IPS-15b (cell line): Measurements from ENCODE around the gene MMP17.

Experiments used
- H3K27me3 ChIP-seq: one replicate; pipeline ENCODE4 v1.6.1; 2013; ENCODE audit warnings: low read length; ENCODE audit not compliant: control insufficient read depth, insufficient read depth
- H3K36me3 ChIP-seq: one replicate; pipeline ENCODE4 v1.6.1; 2013; ENCODE audit warnings: low read length; ENCODE audit not compliant: control insufficient read depth, insufficient read depth
- H3K4me1 ChIP-seq: one replicate; pipeline ENCODE4 v1.6.1; 2013; ENCODE audit warnings: mild to moderate bottlenecking, low read length; ENCODE audit not compliant: control insufficient read depth, insufficient read depth
- H3K4me3 ChIP-seq: one replicate; pipeline ENCODE4 v1.5.1; 2013; ENCODE audit warnings: low read depth, low read length
- H3K9ac ChIP-seq: one replicate; pipeline ENCODE4 v1.6.1; 2013; ENCODE audit warnings: low read depth, mild to moderate bottlenecking, low read length
- H3K9me3 ChIP-seq: one replicate; pipeline ENCODE4 v1.6.1; 2013; ENCODE audit warnings: mild to moderate bottlenecking, low read length; ENCODE audit not compliant: control insufficient read depth, insufficient read depth

The MMP17 gene

DNA sequence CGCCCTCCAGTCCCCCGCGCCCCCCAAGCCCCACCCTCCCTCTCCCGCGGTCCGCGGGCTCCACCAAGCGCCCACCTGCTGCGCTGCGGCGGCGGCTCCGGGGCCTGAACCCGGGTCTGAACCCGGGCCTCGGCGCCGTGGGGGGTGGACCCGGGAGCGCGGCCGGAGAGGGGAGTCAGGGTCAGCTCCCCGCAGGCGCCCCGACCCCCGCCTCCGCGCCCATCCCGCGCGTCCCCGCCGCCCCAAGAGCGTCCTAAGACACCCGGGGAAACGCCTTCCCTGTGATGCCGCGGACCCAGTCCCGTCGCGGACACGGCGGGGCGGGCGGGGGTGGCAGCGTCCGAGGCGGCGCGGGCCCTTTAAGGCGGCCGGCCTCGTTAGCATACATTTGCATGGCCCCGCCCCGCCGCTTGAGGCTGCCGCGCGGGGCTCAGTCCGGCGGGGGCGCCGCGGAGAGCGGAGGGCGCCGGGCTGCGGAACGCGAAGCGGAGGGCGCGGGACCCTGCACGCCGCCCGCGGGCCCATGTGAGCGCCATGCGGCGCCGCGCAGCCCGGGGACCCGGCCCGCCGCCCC lies at the start of gene MMP17:
TSS of gene MMP17 (plus strand) at position 433 of the 574 bp plus-strand sequence. CDS start at position 535, 102 bp downstream.
- no peaks in the 10 kb centered on the region for H3K9me3 ChIP-seq
- H3K9ac ChIP-seq, result peak within 1 kb of the TSS; percentile 37
- H3K4me1 ChIP-seq, result no peaks in the 10 kb centered on the region
- H3K36me3 ChIP-seq, result no peaks in the 10 kb centered on the region
- H3K4me3 ChIP-seq, result peak within 1 kb of the TSS; percentile 60
- peaks cover 14% of the 10 kb centered on the region for H3K27me3 ChIP-seq

GRCh38 chr12:131779027-131779426 lies 49.2 kb upstream of the MMP17 start:
- peaks cover 17% of the 10 kb centered on the region for H3K4me1 ChIP-seq
- H3K27me3 ChIP-seq, result no peaks in the 10 kb centered on the region
- peaks cover 13% of the 10 kb centered on the region for H3K36me3 ChIP-seq
- no peak overlapping the region for H3K4me3 ChIP-seq
- H3K9me3 ChIP-seq, result no peaks in the 10 kb centered on the region
- no peak overlapping the region for H3K9ac ChIP-seq

GRCh38 chr12:131782061-131782460 lies 46.1 kb upstream of the MMP17 start:
- Histone ChIP-seq H3K9me3 (no peaks in the 10 kb centered on the region), H3K4me1 (peaks cover 17% of the 10 kb centered on the region), H3K4me3 (no peak overlapping the region), H3K36me3 (peaks cover 18% of the 10 kb centered on the region), H3K27me3 (no peaks in the 10 kb centered on the region), H3K9ac (no peak overlapping the region)

GRCh38 chr12:131783915-131784541 lies 44.2 kb upstream of the MMP17 start:
- Histone ChIP-seq H3K36me3 (peaks cover 23% of the 10 kb centered on the region), H3K4me1 (peaks cover 17% of the 10 kb centered on the region), H3K9ac (no peak overlapping the region), H3K9me3 (no peaks in the 10 kb centered on the region), H3K27me3 (no peaks in the 10 kb centered on the region), H3K4me3 (no peak overlapping the region)

DNA sequence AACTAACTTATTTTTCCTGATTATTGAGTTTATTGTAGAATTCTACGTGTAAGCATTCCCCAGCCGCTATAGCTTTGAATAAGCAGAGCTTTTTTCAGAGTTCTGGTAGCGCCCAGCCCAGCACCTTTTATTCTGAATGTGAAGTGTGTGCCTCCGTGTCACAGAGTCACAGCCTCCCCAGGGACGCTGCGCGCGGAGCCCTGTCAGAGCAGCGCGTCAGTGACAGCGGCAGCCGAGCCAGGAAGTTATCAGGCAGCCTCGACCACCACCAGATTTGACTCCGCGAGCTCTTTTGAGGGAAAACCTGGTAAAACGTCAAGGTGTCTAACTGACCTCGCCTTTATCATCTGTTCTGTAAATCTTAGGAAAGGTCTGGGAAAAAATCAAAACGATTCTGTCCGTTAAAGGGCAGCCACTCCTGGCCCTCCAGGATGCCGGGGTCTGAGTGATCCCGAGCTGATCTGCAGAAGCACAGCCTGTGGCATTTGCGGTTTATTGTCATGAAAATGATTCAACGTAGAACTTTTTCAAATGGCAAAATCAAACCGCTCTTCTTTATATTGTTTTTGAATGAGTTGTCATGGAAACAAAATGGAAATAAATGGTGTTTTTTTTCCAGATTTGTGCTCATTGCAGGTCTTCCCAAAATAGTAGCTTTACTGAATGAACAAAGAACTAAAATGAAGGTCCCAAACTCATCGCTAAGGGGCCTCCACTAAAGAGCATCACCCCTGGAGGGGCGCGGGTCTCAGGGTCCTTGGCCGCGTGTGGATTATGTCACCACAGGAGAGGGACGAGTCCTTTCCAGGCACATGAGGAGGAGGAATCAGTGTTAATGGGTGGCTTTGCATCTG lies 43.1 kb upstream of the MMP17 start:
- H3K4me1 ChIP-seq, result peaks cover 17% of the 10 kb centered on the region
- no peak overlapping the region for H3K4me3 ChIP-seq
- peaks cover 21% of the 10 kb centered on the region for H3K36me3 ChIP-seq
- H3K9me3 ChIP-seq, result no peaks in the 10 kb centered on the region
- H3K9ac ChIP-seq, result no peak overlapping the region
- H3K27me3 ChIP-seq, result no peaks in the 10 kb centered on the region

- Histone ChIP-seq H3K9me3 (no peaks in the 10 kb centered on the region), H3K4me3 (no peak overlapping the region), H3K27me3 (no peaks in the 10 kb centered on the region), H3K4me1 (peaks cover 17% of the 10 kb centered on the region), H3K36me3 (peaks cover 21% of the 10 kb centered on the region), H3K9ac (no peak overlapping the region)
Measured at GRCh38 chr12:131785763-131786330, 42.3 kb upstream of the MMP17 start.

GRCh38 chr12:131786331-131786730 lies 41.9 kb upstream of the MMP17 start:
- Histone ChIP-seq H3K36me3 (peaks cover 21% of the 10 kb centered on the region), H3K9me3 (no peaks in the 10 kb centered on the region), H3K27me3 (no peaks in the 10 kb centered on the region), H3K4me1 (peaks cover 17% of the 10 kb centered on the region), H3K9ac (no peak overlapping the region), H3K4me3 (no peak overlapping the region)

GRCh38 chr12:131787143-131787660 lies 41.0 kb upstream of the MMP17 start:
- Histone ChIP-seq H3K4me3 (no peak overlapping the region), H3K4me1 (peaks cover 17% of the 10 kb centered on the region), H3K27me3 (no peaks in the 10 kb centered on the region), H3K9ac (no peak overlapping the region), H3K9me3 (no peaks in the 10 kb centered on the region), H3K36me3 (peaks cover 27% of the 10 kb centered on the region)

DNA sequence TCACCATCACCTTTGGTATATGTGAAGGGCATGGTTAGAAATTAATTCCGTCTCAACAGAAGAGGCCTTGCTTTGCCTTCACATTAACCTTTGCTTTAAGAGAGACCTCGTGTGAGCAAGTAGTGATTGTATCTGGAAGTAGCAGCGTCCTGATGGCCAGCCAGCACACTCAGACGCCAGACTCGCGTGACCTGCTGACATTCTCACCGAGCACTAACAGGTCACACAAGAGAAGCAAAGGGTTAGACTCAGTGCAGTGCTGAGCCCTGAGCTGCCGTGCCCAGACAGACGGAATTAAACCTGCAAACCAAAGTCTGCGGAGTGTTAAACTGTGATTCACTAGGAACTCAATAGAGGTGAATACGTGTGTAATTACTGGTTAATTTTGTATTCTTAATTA lies 40.1 kb upstream of the MMP17 start:
- Histone ChIP-seq H3K9ac (no peak overlapping the region), H3K36me3 (peaks cover 28% of the 10 kb centered on the region), H3K4me3 (no peak overlapping the region), H3K4me1 (peaks cover 17% of the 10 kb centered on the region), H3K9me3 (no peaks in the 10 kb centered on the region), H3K27me3 (no peaks in the 10 kb centered on the region)

- H3K9ac ChIP-seq, result no peak overlapping the region
- no peaks in the 10 kb centered on the region for H3K9me3 ChIP-seq
- peaks cover 28% of the 10 kb centered on the region for H3K36me3 ChIP-seq
- H3K4me3 ChIP-seq, result no peak overlapping the region
- peaks cover 8% of the 10 kb centered on the region for H3K4me1 ChIP-seq
- H3K27me3 ChIP-seq, result no peaks in the 10 kb centered on the region
Measured at GRCh38 chr12:131789638-131790037, 38.6 kb upstream of the MMP17 start.

- Histone ChIP-seq H3K4me1 (peaks cover 13% of the 10 kb centered on the region), H3K27me3 (no peaks in the 10 kb centered on the region), H3K9me3 (no peaks in the 10 kb centered on the region), H3K4me3 (no peak overlapping the region), H3K9ac (no peak overlapping the region), H3K36me3 (peaks cover 12% of the 10 kb centered on the region)
Measured at GRCh38 chr12:131793243-131794022, 34.8 kb upstream of the MMP17 start.
